ENCODE results near the gene PLA2G10.

Gene PLA2G10

GRCh38 chr16:14627078-14627477, 67.0 kb downstream of the PLA2G10 start:
- no peak overlapping the region for H3K27ac ChIP-seq

More at GRCh38 chr16:14627078-14627477, 67.0 kb downstream of the PLA2G10 start:
- no peak overlapping the region for H3K4me3 ChIP-seq
